Stimulated activated CD4-positive, alpha-beta T cell treated with anti-CD3 and anti-CD28 coated beads, Interleukin-15, amount 100 ng/mL, for 24 hours (primary cell): ENCODE data around the gene CYRIA.

Experiments
- DNase-seq: peaks from one replicate; pipeline ENCODE4 v3.0.0-alpha.2; 2020

Gene CYRIA

GRCh38 chr2:16664809-16665747 lies 556 bp downstream of the CYRIA start:
- no peak for DNase-seq

GRCh38 chr2:16664052-16664731 lies 1.4 kb downstream of the CYRIA start:
- DNase-seq, result no peak

- DNase-seq, result no peak
These were observed 2.3 kb downstream of the CYRIA start for GRCh38 chr2:16663121-16663905.

GRCh38 chr2:16661936-16662839 lies 3.4 kb downstream of the CYRIA start:
- no peak for DNase-seq

GRCh38 chr2:16661526-16661925 lies 4.1 kb downstream of the CYRIA start:
- DNase-seq, result no peak

- no peak for DNase-seq
These were observed 5.1 kb downstream of the CYRIA start for GRCh38 chr2:16660556-16660955.

GRCh38 chr2:16660114-16660513 lies 5.5 kb downstream of the CYRIA start:
- DNase-seq, result no peak

GRCh38 chr2:16658076-16658739 lies 7.4 kb downstream of the CYRIA start:
- DNase-seq, result no peak

- DNase-seq, result no peak
These were observed 8.0 kb downstream of the CYRIA start for GRCh38 chr2:16657671-16658070.

GRCh38 chr2:16656784-16657391 lies 8.7 kb downstream of the CYRIA start:
- DNase-seq, result no peak

- DNase-seq, result no peak
These were observed 9.6 kb downstream of the CYRIA start for GRCh38 chr2:16655905-16656642.

- no peak for DNase-seq
These were observed 10.2 kb downstream of the CYRIA start for GRCh38 chr2:16655445-16655837.

- no peak for DNase-seq
These were observed 10.7 kb downstream of the CYRIA start for GRCh38 chr2:16654833-16655444.

- no peak for DNase-seq
These were observed 11.8 kb downstream of the CYRIA start for GRCh38 chr2:16653799-16654198.

- DNase-seq, result no peak
These were observed 12.6 kb downstream of the CYRIA start for GRCh38 chr2:16653083-16653375.

- no peak for DNase-seq
These were observed 13.1 kb downstream of the CYRIA start for GRCh38 chr2:16652296-16653082.

GRCh38 chr2:16650287-16651249 lies 15.1 kb downstream of the CYRIA start:
- DNase-seq, result no peak
